Amniotic epithelial cell (primary cell): ENCODE measurements around the gene YARS1.

Source experiments
- DNase-seq: peaks from one replicate; pipeline ENCODE4 v3.0.0-alpha.2; 2010; ENCODE audit warnings: low read depth

YARS1 gene

GRCh38 chr1:32763221-32763620 is 53.9 kb downstream of the YARS1 start:
- peak; percentile 21 for DNase-seq

- no peak for DNase-seq
Observed at GRCh38 chr1:32761936-32762335, 55.2 kb downstream of the YARS1 start.

GRCh38 chr1:32761253-32761877 is 55.8 kb downstream of the YARS1 start:
- DNase-seq: peak; percentile 95

- peak; percentile 90 for DNase-seq
Observed at GRCh38 chr1:32759997-32760623, 57.0 kb downstream of the YARS1 start.

- DNase-seq: peak; percentile 41
Observed at GRCh38 chr1:32759521-32759981, 57.6 kb downstream of the YARS1 start.

- DNase-seq: no peak
Observed at GRCh38 chr1:32758795-32759430, 58.2 kb downstream of the YARS1 start.

GRCh38 chr1:32758177-32758794 is 58.9 kb downstream of the YARS1 start:
- DNase-seq: no peak

- no peak for DNase-seq
Observed at GRCh38 chr1:32757213-32757895, 59.8 kb downstream of the YARS1 start.

GRCh38 chr1:32755810-32756159 is 61.4 kb downstream of the YARS1 start:
- DNase-seq: no peak

GRCh38 chr1:32755098-32755809 is 61.9 kb downstream of the YARS1 start:
- peak; percentile 42 for DNase-seq

- peak; percentile 35 for DNase-seq
Observed at GRCh38 chr1:32754317-32755097, 62.7 kb downstream of the YARS1 start.

GRCh38 chr1:32753532-32754316 is 63.4 kb downstream of the YARS1 start:
- DNase-seq: peak; percentile 39

GRCh38 chr1:32749771-32750170 is 67.4 kb downstream of the YARS1 start:
- DNase-seq: no peak

- no peak for DNase-seq
Observed at GRCh38 chr1:32749332-32749731, 67.8 kb downstream of the YARS1 start.

GRCh38 chr1:32748926-32749325 is 68.2 kb downstream of the YARS1 start:
- DNase-seq: no peak

GRCh38 chr1:32748348-32748747 is 68.8 kb downstream of the YARS1 start:
- no peak for DNase-seq

- peak; percentile 23 for DNase-seq
Observed at GRCh38 chr1:32746130-32746529, 71.0 kb downstream of the YARS1 start.

GRCh38 chr1:32744071-32744425 is 73.1 kb downstream of the YARS1 start:
- no peak for DNase-seq

- no peak for DNase-seq
Observed at GRCh38 chr1:32743380-32744070, 73.6 kb downstream of the YARS1 start.

- DNase-seq: no peak
Observed at GRCh38 chr1:32742956-32743355, 74.2 kb downstream of the YARS1 start.
